HK-2 (cell line): Measurements from ENCODE around the gene ADGRG7.

ENCODE experiments used
- DNase-seq: peaks from one replicate; pipeline ENCODE4 v3.0.0-alpha.2; 2018; ENCODE audit not compliant: unreplicated experiment

The ADGRG7 gene

DNA sequence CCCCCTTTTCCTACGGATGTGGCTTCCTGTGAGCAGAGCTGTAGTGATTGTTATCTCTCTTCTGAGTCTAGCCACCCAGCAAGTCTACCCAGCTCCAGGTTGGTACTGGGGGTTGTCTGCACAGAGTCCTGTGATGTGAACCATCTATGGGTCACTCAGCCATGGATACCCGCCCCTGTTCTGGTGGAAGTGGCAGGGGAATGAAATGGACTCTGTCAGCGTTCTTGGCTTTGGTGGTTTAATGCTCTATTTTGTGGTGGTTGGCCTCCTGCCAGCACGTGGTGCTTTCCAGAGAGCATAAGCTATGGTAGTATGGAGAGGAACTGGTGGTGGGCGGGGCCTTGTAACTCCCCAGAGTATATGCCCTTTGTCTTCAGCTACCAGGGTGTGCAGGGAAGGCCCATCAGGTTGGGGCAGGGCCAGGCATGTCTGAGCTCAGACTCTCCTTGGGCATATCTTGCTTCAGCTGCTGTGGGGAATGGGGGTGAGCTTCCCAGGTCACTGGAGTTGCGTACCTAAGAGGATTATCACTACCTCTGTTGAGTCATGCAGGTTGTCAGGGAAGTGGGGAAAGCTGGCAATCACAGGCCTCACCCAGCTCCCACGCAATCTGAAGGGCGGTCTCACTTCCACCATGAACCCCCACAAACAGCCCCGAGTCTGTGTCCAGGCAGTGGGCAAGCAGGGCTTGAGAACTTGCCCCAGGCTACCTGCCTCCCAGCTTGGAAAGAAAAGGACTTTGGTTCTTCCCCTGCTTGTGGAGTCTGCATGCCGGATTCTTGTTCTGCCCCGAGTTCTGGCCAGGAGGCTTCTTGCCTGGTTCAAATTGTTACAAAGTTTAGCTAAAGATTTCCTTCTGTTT, 9.0 kb upstream of the ADGRG7 start:
- no peak for DNase-seq

GRCh38 chr3:100602506-100603444, 6.6 kb upstream of the ADGRG7 start:
- no peak for DNase-seq

- DNase-seq: no peak
Measured at GRCh38 chr3:100603469-100603868, 5.9 kb upstream of the ADGRG7 start.

DNA sequence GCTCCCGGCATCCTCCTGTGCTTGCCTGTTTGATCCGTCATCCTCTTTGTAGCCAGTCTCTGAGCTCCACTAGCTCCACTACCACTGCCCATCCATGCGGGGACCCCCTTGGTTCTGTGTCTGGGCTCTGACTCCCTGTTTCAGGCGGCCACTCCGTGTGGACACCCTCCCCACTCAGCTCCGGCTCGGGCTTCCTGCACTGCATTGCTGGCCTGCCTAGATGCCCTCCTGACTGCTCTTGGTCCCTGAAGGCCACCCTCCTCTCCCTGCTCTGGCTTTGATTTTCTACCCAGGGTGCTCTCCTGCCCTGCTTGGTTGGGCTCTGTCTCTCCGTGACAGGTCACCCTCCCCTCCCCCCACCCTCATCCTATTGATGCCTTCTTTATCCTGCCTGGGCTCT, 4.0 kb upstream of the ADGRG7 start:
- no peak for DNase-seq

- DNase-seq: no peak
Measured at GRCh38 chr3:100606894-100607512, 2.4 kb upstream of the ADGRG7 start.

DNA sequence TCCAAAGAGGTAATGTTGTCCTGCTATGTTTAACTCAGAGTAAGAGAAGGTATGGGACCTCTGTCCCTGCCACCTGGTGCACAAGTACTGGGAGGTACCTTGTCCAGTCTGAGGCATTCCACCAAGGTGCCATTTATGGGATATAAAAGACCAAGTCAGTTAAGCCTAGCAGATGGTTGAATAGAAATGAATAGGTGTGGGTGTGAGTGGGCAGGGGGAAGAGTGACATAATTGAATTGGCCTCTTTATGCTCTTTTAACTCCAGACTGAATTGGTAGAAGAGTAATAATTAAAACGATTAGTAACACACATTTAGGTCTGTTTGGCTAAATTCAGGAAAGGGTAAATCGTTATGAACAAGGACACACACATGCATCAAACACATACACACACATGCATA, 562 bp downstream of the ADGRG7 start:
- no peak for DNase-seq

DNA sequence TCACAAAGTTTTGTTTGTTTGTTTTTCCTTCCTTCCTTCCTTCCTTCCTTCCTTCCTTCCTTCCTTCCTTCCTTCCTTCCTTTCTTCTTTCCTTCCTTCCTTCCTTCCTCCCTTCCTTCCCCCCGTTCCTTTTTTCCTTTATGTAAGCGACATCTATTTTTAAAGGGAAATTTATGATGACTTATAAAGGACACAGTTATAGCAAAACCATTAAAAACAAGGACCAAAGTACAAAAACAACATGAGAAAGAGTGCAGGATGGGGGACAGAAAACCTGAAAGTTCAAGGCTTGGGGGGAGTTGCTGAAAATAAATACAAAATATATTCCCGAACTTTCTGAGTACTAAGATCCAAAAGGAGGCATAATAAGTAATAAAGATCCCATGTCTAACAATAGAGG, 1.8 kb downstream of the ADGRG7 start:
- no peak for DNase-seq

DNA sequence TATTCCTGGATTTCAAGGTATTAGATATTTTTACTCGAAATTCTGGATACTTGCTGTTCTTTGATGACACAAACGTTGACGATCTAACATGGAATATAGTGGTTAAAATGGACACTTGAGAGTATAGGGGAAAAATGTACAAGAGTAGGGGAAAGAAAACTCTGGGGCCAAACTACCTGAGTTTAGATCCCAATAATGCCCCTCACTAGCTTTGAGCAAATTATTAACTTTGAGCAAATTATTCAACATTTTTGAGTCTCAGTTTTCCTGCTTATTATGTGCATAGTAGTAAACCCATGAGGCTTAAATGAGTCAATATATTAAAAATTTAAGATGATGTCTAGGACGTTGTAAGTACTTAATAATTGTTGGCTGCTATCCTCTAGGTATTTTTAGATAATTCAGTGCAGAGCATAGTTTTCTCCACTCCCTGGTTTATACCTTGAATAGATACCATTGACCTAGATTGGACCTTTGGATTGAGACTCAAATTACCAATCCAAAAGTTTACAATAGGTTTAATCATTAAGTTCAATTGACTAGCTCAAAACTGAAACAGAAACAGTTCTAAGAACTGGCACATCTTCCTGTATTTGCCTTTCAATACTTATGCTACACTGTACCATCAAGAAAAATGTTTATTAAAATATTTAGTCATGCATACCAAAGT, 4.5 kb downstream of the ADGRG7 start:
- DNase-seq: no peak

DNA sequence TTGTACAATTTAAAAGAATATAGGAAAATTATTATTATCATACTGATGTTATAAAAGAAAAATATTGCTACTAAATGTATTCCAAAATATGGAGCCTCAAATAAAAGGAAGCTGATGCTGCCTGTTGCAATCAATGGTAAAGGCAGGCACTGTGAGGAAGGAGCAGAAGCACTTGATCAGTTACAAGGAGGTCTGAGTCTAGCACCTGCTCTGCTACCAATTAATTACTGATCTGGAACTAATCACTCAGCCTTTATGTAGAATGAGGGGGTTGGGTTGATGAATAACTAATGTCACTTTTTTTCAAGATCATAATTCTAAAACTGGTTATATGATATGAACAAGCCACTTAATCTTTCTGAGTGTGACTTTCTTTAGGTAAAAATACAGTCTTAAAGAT, 5.5 kb downstream of the ADGRG7 start:
- no peak for DNase-seq

GRCh38 chr3:100615684-100616083, 6.3 kb downstream of the ADGRG7 start:
- DNase-seq: no peak

- no peak for DNase-seq
Measured at GRCh38 chr3:100621251-100621650, 11.8 kb downstream of the ADGRG7 start.

- no peak for DNase-seq
Measured at GRCh38 chr3:100627491-100627890, 18.1 kb downstream of the ADGRG7 start.

DNA sequence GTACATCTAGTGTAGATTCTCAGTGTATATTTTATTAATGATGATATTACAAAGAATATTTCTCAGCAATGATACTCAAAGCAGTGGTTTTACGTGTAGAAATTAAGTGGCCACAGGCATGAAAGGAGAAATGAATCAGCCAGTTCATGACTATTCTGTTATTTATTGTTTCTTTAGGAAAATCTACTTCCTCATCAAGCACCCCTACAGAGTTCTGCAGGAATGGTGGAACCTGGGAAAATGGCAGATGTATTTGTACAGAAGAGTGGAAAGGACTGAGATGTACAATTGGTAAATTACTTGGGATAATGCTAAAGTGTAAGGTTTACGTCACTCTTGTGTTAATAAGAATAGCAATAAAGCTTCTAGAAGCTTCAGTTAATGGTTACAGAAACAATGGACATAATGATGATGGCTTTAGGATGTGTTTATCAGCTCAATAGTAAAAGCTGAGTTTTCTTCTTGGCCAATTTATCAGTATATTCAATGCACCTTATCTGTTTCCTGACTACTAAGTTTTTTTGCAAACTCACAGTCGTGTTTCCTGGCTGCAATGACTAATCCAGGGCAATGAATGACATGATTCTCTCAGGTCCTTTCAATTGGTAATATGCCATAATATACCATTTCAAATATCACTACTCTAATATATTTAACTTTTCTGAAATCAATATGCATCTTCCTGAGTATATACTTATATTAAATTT, 20.2 kb downstream of the ADGRG7 start:
- no peak for DNase-seq

DNA sequence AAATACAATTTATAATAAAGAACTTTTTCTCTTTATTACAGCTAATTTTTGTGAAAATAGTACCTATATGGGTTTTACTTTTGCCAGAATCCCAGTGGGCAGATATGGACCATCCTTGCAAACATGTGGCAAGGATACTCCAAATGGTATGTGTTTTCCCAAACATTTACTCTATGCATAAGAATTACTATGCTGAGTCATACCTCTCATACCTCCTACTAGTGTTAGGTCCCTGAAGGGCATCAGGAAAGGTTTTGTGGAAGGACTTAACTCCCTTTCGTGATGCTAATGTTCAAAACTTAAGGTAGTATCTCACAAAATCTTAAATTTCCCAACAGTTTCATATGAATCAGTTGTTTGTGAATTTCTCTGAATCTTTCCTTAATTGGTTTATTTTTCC, 21.3 kb downstream of the ADGRG7 start:
- no peak for DNase-seq

DNA sequence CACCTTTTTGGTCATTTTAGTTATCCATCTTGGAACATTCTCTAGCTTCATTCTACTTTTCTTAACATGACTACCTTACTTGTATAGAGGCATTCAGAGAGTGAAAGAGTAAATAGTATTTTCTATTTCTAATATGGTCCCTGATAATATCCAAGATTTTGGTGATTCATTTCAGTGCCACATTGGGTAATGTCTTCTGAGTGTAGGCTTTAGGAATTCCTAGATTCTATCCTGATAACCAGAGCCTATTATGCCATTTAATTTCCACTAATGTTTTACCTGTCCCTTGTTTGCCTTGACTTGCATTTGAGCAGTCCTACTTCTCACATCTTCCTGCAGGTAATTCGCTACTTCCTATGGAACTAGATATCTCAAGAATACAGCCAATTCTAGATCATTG, 21.8 kb downstream of the ADGRG7 start:
- DNase-seq: no peak

DNA sequence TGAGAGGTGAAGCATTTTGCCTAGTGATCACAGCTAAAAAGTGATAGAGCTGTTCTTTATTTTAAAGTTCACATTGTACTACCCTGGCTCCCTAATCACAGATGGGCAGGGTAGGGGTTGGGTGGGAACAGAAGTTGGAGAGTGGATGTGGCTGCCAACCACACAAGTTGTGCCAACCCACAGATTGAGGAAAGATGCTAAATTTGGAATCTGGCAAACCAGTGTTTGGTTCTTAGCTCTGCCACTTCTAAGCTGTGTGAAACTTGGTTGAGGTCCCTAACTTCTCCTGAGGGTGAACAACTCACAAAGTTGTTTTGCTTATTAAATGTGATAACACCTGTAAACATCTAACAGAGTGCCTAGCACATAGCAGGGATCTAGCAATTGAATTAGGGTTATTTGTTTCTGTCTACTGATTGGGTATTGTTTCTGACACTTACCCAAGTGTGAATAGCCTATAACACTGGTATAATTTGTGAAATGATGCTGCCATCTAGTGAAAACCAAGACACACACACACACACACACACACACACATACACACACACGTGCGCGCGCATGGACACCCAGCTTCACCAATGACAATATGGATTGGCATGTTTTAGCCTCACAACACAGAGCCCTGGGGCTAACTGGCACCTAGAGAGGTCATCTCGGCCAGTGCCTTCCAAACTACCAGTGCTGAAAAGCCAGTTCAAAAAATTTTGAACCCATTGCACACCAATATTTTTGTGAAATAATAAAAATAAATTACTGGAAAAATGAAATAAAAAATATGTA, 25.3 kb downstream of the ADGRG7 start:
- DNase-seq: peak; percentile 41

DNA sequence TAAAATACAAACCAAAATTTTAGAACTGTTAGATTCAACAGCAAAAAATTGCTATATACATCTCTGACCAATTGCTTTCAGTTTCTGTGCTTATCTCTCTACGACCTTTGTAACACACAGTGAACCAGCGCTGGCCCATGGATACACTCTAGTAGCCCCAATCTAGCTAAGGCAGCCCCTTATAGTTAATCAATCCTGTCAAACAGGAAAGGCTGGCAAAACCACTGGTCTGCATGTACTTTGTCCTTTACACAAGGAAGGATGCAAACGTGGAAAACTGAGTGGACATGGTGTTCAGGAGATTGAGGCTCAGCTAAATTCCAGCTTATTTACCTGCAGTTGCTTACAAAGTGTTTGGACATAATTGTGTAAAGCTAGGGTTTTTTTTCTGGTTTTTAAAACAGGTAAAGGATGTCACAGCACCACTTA, 25.9 kb downstream of the ADGRG7 start:
- DNase-seq: no peak

- DNase-seq: no peak
Measured at GRCh38 chr3:100637197-100637631, 27.8 kb downstream of the ADGRG7 start.

DNA sequence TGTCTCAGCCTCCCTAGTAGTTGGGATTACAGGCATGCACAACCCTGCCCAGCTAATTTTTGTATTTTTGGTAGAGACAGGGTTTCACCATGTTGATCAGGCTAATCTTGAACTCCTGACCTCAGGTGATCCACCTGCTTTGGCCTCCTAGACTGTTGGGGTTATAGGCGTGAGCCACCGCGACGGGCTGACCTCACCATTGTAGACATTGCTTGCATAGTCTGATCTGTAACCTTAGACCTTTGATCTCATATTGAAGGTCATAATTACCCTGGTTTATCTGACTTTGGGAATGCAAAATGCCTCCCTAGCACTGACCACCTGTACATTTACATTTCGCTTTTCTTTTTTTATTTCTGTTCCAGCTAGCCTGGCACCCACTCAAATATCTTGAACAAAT, 31.2 kb downstream of the ADGRG7 start:
- DNase-seq: no peak

DNA sequence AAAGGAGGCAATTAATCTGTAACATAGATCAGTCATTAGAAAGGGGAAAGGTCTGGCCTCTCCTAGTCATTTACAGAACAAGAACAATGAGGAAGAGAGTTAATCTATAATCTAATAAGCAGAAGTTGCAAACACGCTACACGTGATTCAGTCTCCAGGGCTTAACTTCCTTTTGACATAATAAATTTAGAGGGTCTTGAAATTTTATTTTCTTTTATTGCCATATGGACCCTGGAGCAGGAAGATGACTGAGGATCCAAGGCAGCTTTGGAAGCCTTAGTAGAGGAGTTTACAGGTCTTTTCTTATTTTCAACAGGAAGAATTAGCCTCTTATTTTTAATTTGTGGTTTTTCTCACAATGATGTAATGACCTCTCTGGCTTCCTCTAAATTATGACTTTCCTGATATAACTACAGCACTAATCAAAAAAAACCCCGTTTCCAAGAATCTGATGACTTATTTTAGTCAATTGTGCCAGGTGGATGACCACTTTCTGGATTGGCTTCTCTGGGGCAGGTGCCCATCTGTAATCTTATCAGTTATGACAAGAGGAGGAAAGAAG, 32.2 kb downstream of the ADGRG7 start:
- no peak for DNase-seq
